SIG-M5 (cell line): ENCODE data around the gene CC2D1B.

Source experiments
- DNase-seq: peaks from one replicate; lab custom pipeline; 2025; lab: John Stamatoyannopoulos, UW

Gene CC2D1B

GRCh38 chr1:52359676-52360594 is 6.1 kb downstream of the CC2D1B start:
- no peak for DNase-seq

- no peak for DNase-seq
These were observed 7.0 kb downstream of the CC2D1B start for GRCh38 chr1:52358851-52359497.

GRCh38 chr1:52357397-52357796 is 8.6 kb downstream of the CC2D1B start:
- DNase-seq, result no peak

- DNase-seq, result no peak
These were observed 9.1 kb downstream of the CC2D1B start for GRCh38 chr1:52356818-52357355.

GRCh38 chr1:52355847-52356505 is 10.0 kb downstream of the CC2D1B start:
- DNase-seq, result no peak

- no peak for DNase-seq
These were observed 10.6 kb downstream of the CC2D1B start for GRCh38 chr1:52355436-52355835.

GRCh38 chr1:52352690-52353089 is 13.3 kb downstream of the CC2D1B start:
- DNase-seq, result no peak

- no peak for DNase-seq
These were observed 17.2 kb downstream of the CC2D1B start for GRCh38 chr1:52348704-52349300.

- no peak for DNase-seq
These were observed 19.4 kb downstream of the CC2D1B start for GRCh38 chr1:52346653-52347052.

GRCh38 chr1:52345252-52345651 is 20.8 kb downstream of the CC2D1B start:
- no peak for DNase-seq

- no peak for DNase-seq
These were observed 22.0 kb downstream of the CC2D1B start for GRCh38 chr1:52343979-52344378.

GRCh38 chr1:52341655-52342260 is 24.2 kb downstream of the CC2D1B start:
- no peak for DNase-seq

- no peak for DNase-seq
These were observed 28.6 kb downstream of the CC2D1B start for GRCh38 chr1:52337439-52337838.

- DNase-seq, result no peak
These were observed 31.0 kb downstream of the CC2D1B start for GRCh38 chr1:52334906-52335528.

- no peak for DNase-seq
These were observed 33.6 kb downstream of the CC2D1B start for GRCh38 chr1:52332411-52332810.

GRCh38 chr1:52328615-52329014 is 37.4 kb downstream of the CC2D1B start:
- no peak for DNase-seq

GRCh38 chr1:52325786-52326185 is 40.2 kb downstream of the CC2D1B start:
- no peak for DNase-seq

GRCh38 chr1:52323731-52324130 is 42.3 kb downstream of the CC2D1B start:
- DNase-seq, result no peak

GRCh38 chr1:52321061-52321460 is 44.9 kb downstream of the CC2D1B start:
- no peak for DNase-seq

GRCh38 chr1:52306227-52307006 is 59.6 kb downstream of the CC2D1B start:
- DNase-seq, result no peak
